Keratinocyte (primary cell): ENCODE results near the gene MCF2.

ENCODE experiments used
- CTCF ChIP-seq, 3 experiments: IDR thresholded peaks in 1 of 3; conservative IDR thresholded peaks in 1 of 3; optimal IDR thresholded peaks in 1 of 3; 2 replicates in 2 of 3; 3 replicates in 1 of 3; pipeline versions ENCODE3 to v1.5.1; 2011; ENCODE audit warnings: low read length in 3 of 3, mild to moderate bottlenecking in 3 of 3, moderate library complexity in 2 of 3, control low read depth in 1 of 3, inconsistent platforms in 1 of 3; ENCODE audit not compliant: insufficient read depth in 2 of 3; ENCODE audit errors: extremely low read depth in 1 of 3
- EZH2 ChIP-seq: IDR thresholded peaks from one replicate; pipeline ENCODE4 v1.6.1; 2012; ENCODE audit warnings: inconsistent platforms, mild to moderate bottlenecking, low read length, moderate library complexity

- no peak for TF ChIP-seq CTCF (optimal IDR thresholded peaks at IDR 0.05 in 1 of 3, IDR thresholded peaks at IDR 0.05 in 1 of 3, conservative IDR thresholded peaks at IDR 0.05 in 1 of 3; ENCODE audit: extremely low read depth in 1 of 3, insufficient read depth in 2 of 3, low read length in 3 of 3)
- no peak for TF ChIP-seq EZH2
Observed at GRCh38 chrX:139543920-139544319, 164.0 kb downstream of the MCF2 start.
